Mononuclear cell (primary cell): ENCODE results near the gene HMG20B. TPM values are rescaled to one million over a fixed set of nuclear protein-coding genes. Genes with fewer than 3 reads are reported as not detected.

Experiments
- H3K27me3 ChIP-seq: 2 replicates; pipeline ENCODE4 v1.6.0; 2011; ENCODE audit warnings: low read length, control low read depth; ENCODE audit not compliant: insufficient read depth
- H3K4me1 ChIP-seq: 2 replicates; pipeline ENCODE4 v1.5.1; 2011; ENCODE audit warnings: mild to moderate bottlenecking, low read length, control low read depth; ENCODE audit not compliant: insufficient read depth
- H3K4me3 ChIP-seq: 2 replicates; pipeline ENCODE4 v1.5.1; 2011; ENCODE audit warnings: mild to moderate bottlenecking, low read length, moderate library complexity
- H3K9me3 ChIP-seq: 2 replicates; pipeline ENCODE4 v1.5.1; 2011; ENCODE audit warnings: low read depth, mild to moderate bottlenecking, control low read depth, low read length
- total RNA-seq: library from RNA; depleted of rRNA; stranded (reverse); fragments of >200 nt; gene quantifications from one replicate; pipeline ENCODE4 v1.2.3, GENCODE V29; 2012

Gene HMG20B
- total RNA-seq, 1 donor = 34.7 TPM

DNA sequence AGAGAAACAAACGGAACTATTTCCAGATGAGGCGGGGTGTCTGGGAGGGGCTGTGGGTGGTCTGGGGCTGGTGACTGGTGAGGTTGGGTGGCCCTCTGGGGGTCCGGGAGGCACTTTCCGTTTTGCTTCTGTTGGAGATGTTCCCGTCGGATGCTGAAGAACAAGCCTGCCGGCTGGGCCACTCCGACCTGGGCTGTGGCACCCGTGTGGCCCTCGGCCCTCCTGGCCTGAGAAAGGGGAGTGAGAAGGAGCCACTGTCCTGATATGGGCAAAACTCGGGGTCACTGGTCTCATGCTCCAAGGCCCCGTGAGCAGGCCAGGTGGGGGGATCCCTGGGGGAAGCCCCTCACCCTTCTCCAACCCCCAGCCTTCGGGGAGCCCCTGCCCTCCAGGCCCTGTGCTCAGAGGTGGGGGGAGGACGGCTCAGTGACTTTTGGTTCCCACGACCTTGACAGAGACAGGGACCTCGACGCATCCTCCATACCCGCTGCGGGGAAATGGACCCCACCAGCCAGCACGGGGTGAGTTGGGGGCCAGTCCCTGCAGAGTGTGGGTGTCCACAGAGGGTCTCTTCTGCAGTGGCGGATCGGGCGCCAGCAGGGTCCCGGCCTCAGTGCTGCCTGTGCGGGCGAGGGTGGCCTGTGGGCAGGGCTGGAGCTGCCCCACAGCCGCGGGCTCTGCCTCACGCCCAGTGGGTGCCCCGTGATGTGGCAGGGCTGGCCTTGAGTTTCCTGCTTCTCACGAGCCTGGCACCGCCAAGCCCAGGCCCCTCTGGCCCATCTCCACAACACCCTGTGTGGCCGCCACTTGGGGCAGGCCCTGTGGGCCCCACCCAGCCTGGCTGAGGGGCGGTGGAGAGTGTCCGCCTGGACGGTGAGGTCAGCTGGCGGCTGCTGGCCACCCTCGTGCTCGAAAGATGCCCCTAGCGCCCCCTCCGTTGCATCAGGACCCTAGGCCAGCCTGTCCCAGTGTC, 38.3 kb downstream of the HMG20B start:
- H3K27me3 ChIP-seq = peaks cover 3% of the 10 kb centered on the region
- H3K4me3 ChIP-seq = no peak overlapping the region
- H3K9me3 ChIP-seq = no peaks in the 10 kb centered on the region
- peaks cover 15% of the 10 kb centered on the region for H3K4me1 ChIP-seq

DNA sequence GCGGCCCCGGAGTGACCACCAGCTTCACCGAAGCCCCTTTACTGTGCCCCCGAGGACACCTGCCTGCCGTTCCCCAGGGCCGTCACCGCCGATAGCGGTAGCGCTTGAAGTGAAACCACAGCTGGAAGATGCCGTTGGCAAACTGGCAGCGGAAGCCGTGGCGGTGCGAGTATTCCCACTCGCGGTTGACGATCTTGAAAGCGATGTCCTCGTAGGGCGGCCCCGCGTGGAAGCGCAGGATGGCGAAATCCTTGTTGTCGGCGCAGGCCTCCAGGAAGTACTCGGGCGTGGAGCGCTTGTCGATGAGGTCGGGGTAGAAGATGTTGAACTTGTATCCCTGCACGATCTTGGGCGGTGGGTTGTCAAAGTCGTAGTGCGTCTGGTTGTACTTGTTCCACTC, 39.1 kb downstream of the HMG20B start:
- peaks cover 10% of the 10 kb centered on the region for H3K4me1 ChIP-seq
- no peaks in the 10 kb centered on the region for H3K9me3 ChIP-seq
- H3K27me3 ChIP-seq = no peaks in the 10 kb centered on the region
- H3K4me3 ChIP-seq = no peak overlapping the region

GRCh38 chr19:3612330-3612729, 39.6 kb downstream of the HMG20B start:
- no peaks in the 10 kb centered on the region for H3K9me3 ChIP-seq
- H3K27me3 ChIP-seq = no peaks in the 10 kb centered on the region
- peaks cover 8% of the 10 kb centered on the region for H3K4me1 ChIP-seq
- H3K4me3 ChIP-seq = no peak overlapping the region

DNA sequence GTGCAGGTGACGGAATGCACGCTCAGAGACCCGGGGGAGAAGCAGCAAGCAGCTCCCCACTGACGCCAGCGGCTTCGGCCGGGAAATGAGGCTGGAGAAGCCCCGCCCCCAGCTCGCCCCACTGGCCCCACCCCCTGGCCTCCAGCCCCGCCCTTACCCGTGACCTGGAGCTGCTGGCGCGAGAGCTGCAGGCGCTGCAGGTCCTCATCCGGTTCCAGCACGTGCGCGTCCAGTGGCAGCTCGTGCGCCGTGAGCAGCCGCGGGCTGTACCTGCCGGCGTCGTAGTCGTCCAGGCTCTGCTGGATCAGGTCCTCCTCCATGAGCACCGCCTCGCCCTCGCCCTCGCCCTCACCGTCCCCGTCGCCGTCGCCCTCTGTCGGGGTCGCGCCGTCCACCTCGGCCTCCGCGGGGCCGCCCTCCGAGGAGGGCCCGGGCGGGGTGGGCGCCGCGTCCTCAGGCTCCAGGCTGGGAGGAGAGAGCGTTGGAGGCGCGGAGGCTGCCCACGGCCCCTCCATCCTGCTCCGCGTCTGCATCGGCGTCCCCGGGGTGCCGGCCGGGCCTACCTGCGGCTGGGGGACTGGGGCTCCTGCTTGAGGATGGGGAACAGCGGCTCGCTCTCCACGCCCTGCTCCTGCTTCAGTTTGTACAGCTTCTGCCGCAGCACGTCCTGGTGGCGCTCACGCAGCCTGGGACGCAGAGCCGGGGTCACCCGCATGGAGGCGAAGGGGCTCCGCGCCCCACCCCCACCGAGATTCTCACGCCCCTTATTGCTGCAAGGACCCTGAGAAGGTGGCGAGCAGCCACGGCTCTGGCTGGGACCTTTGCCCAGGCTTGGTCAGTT, 40.4 kb downstream of the HMG20B start:
- H3K9me3 ChIP-seq = no peaks in the 10 kb centered on the region
- no peak overlapping the region for H3K4me3 ChIP-seq

GRCh38 chr19:3613818-3614661, 41.3 kb downstream of the HMG20B start:
- H3K9me3 ChIP-seq = no peaks in the 10 kb centered on the region
- H3K27me3 ChIP-seq = no peaks in the 10 kb centered on the region
- peaks cover 8% of the 10 kb centered on the region for H3K4me1 ChIP-seq
- no peak overlapping the region for H3K4me3 ChIP-seq

More for the DNA sequence above, 40.4 kb downstream of the HMG20B start:
- Histone ChIP-seq H3K27me3 (no peaks in the 10 kb centered on the region), H3K4me1 (peaks cover 8% of the 10 kb centered on the region)

DNA sequence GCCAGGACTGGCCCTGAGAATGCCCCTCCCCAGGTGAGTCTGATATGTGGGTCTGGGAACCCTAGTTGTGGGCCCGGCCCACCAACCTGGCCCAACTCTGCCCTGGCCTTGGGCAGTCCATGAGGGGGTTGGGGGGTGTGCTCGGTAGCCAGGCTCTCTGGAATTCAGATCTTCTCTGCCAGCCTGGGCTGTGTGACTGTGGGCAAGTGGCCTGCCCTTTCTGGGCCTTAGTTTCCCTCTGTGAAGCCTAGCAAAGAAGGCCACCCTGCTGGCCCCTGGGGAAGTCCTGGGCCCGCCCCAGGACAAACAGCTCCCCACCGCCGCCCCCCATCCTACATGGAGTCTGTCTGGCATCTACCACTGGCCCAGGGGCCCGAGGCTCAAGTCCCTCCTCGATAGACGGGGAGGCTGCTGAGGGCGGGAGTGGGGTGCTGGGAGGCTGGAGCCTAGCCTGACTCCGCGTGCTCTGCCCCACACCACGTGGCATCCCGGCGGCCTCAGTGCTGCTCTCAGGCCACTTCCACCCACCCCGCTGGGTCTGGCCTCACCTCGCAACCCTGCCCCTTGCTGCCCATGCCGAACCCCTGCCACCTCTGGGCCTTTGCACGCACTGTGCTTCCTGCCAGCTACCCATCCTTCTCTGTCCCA, 42.2 kb downstream of the HMG20B start:
- H3K9me3 ChIP-seq = no peaks in the 10 kb centered on the region
- H3K4me3 ChIP-seq = no peak overlapping the region
- peaks cover 8% of the 10 kb centered on the region for H3K4me1 ChIP-seq
- no peaks in the 10 kb centered on the region for H3K27me3 ChIP-seq

DNA sequence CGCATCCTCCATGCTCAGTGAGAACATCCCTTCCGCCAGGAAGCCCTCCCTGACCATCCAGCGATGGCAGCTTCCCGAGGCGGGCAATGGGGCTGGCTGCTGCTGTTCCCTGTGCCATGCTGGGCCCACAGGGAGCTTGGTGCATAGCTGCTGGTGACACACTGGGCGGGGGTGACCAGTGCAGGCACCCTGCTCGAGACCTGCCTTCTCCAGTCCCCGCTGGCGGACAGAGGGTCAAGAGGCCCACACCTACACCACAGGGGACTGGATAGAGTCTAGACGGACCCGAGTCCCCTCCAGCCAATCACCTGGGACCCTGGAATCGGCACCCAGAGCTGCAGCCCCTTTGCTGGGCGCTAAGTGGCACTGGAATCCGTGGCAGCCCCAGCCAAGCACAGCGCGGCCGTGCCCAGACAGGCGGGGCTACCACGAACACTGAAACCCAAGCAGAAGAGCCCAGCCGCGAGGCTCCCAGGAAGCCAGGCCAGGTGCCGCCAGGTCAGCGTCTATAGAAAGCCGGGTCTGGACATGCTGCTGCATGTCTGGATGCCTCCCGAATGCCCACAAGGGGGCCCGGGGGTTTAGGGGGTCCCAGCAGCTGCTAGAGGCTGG, 42.9 kb downstream of the HMG20B start:
- Histone ChIP-seq H3K4me1 (peaks cover 8% of the 10 kb centered on the region), H3K9me3 (no peaks in the 10 kb centered on the region), H3K4me3 (no peak overlapping the region), H3K27me3 (no peaks in the 10 kb centered on the region)

- H3K4me1 ChIP-seq = peaks cover 8% of the 10 kb centered on the region
- H3K9me3 ChIP-seq = no peaks in the 10 kb centered on the region
- no peak overlapping the region for H3K4me3 ChIP-seq
- no peaks in the 10 kb centered on the region for H3K27me3 ChIP-seq
Measured at GRCh38 chr19:3617463-3617862, 44.7 kb downstream of the HMG20B start.

- Histone ChIP-seq H3K9me3 (no peaks in the 10 kb centered on the region), H3K4me3 (no peak overlapping the region), H3K27me3 (no peaks in the 10 kb centered on the region), H3K4me1 (peaks cover 8% of the 10 kb centered on the region)
Measured at GRCh38 chr19:3618144-3618810, 45.5 kb downstream of the HMG20B start.

DNA sequence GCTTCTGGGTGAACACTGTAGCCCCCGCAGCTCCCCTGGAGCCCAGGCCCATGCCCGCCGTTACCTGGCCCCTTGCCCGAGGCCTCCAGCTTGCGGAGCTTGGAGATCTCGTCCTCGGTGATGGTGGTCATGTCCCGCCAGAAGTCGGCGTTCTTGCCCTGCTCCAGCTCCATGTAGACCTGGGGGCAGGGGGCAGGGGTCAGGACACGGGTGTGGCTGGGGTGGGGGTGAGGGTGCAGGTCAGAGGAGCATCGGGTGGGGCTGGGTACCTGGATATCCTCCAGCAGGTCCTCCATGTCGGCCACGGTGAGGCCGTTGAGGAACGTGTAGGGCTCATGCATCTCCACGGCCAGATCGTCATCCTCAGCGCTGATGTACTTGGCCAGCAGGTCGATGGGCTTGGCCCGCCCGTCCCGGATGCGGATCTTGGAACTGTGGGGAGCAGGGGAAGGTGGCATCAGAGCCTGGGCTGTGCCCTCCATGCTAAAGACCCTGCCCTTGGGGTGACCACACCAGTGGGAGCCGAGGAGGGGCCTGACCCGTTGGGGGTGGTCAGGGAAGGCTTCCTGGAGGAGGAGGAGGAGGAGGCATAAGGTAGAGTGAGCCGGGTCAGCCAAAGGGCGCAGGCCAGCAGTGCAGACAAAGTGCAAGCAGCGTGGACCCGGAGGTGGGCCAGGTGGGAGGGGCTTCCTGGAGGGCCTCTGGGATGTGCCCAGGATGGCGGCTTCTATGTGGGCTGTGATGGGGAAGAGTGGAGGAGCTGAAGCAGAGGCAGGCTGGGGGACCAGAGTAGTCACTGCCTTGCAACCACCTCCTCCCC, 46.3 kb downstream of the HMG20B start:
- Histone ChIP-seq H3K9me3 (no peaks in the 10 kb centered on the region), H3K4me1 (peaks cover 8% of the 10 kb centered on the region), H3K27me3 (no peaks in the 10 kb centered on the region), H3K4me3 (no peak overlapping the region)

DNA sequence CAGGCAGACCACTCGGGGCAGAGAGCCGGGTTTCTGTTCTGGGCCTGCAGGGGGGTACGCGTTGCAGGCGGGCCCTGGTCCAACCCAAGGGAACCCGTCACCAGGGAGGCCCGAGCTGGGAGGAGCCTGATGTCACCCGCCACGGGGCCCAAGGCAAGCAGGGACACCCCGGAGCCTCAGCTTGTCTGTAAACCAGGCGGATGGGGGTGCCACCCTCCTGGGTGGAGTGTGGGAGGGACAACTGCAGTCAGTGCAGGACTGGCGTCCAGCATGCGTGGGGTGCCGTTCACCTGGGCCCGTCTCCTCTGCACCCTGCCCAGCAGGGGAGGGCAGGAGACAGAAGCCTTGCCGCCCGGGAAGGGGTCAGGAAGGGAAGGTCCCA, 46.9 kb downstream of the HMG20B start:
- Histone ChIP-seq H3K9me3 (no peaks in the 10 kb centered on the region), H3K27me3 (no peaks in the 10 kb centered on the region), H3K4me3 (no peak overlapping the region), H3K4me1 (peaks cover 8% of the 10 kb centered on the region)

- Histone ChIP-seq H3K9me3 (no peaks in the 10 kb centered on the region), H3K4me3 (no peak overlapping the region), H3K4me1 (peaks cover 15% of the 10 kb centered on the region), H3K27me3 (no peaks in the 10 kb centered on the region)
Measured at GRCh38 chr19:3620145-3620816, 47.5 kb downstream of the HMG20B start.
